DMS53 (cell line): Measurements from ENCODE around the gene PGBD2.
"Not testable (repeated sequence)": the region's sequence is repeated elsewhere in the genome, so short reads cannot be mapped to it uniquely, and the experiment has no call there.

Experiments
- DNase-seq: peaks from one replicate; lab custom pipeline; 2025; lab: John Stamatoyannopoulos, UW

Gene PGBD2, protein sequence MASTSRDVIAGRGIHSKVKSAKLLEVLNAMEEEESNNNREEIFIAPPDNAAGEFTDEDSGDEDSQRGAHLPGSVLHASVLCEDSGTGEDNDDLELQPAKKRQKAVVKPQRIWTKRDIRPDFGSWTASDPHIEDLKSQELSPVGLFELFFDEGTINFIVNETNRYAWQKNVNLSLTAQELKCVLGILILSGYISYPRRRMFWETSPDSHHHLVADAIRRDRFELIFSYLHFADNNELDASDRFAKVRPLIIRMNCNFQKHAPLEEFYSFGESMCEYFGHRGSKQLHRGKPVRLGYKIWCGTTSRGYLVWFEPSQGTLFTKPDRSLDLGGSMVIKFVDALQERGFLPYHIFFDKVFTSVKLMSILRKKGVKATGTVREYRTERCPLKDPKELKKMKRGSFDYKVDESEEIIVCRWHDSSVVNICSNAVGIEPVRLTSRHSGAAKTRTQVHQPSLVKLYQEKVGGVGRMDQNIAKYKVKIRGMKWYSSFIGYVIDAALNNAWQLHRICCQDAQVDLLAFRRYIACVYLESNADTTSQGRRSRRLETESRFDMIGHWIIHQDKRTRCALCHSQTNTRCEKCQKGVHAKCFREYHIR

DNA sequence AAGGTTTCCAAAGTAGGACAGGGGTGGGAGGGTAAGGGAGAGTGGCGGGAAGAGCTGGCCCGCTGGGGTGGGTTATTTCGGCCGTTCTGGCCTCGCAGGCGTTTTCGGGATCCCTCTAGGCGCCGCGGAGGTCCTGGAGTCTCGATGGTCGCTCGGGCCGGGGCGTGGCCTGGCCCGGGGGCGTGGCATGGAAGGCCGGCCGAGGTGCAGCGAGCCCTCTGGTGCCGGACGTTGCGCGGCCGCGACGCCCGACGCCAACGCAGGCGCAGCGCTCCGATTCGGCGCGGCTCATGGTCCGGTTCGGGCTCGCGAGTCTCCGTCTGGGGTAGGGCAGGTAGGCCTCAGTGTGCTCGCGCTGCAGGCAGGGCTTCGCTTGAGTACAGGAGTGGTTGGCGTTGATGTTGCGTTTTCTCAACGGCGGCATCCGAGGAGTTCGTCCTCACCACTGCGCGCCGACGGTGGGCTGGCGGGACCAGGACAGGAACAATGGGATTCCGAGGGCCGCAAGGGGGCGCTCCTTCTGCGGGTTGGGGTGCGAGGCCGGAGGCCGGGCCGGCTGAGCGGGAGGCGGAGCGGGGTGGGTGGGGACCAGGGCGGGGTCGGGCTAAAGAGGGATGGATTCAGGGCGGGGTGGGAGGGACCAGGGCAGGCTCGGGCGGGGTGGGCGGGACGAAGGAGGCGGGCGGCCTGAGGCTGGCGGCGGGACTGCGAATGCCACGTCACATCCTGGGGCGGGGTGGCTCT lies at the start of gene PGBD2:
Gene PGBD2, plus strand, starts transcription at position 227 of the 744 bp plus-strand sequence. CDS start 7,628 bp downstream, outside the sequence.
- DNase-seq: peak; percentile 95

DNA sequence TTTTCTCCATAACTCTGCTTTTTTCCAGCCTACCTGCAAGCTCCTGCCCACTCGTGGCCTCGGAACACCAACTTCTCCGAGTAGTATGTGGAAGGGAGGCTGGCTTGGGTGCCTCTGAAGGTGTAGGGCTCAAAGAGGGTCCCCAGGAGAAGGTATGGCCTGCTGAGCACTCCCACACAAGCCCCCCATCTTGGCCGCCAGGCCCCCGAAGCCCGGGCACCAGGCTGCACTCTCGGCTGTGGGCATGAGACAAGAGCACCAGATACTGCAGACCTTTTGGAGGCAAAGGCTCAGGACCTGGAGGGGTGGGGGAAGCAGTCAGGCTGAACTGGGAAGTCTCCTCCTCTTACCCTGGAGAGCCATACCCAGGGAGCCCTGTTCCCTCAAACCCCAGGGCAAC lies 48.8 kb upstream of the PGBD2 start:
- peak; percentile 25 for DNase-seq

DNA sequence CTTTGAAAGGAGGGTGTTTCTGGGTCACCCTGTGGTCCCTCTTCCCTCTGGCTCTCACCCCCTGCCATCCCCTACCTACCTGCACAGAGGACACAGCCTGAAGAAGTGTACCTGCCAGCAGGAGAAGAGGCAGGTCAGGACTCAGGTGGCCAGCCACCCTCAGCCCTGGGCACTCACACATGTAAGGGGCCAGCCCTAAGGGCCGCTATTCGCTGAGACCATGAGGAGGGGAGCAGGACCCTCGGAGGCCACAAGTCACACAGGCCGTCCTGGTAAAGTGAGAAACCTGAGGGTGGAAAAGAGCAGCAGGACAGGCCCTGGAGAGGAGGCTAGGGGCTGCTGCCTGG lies 48.3 kb upstream of the PGBD2 start:
- no peak for DNase-seq

DNA sequence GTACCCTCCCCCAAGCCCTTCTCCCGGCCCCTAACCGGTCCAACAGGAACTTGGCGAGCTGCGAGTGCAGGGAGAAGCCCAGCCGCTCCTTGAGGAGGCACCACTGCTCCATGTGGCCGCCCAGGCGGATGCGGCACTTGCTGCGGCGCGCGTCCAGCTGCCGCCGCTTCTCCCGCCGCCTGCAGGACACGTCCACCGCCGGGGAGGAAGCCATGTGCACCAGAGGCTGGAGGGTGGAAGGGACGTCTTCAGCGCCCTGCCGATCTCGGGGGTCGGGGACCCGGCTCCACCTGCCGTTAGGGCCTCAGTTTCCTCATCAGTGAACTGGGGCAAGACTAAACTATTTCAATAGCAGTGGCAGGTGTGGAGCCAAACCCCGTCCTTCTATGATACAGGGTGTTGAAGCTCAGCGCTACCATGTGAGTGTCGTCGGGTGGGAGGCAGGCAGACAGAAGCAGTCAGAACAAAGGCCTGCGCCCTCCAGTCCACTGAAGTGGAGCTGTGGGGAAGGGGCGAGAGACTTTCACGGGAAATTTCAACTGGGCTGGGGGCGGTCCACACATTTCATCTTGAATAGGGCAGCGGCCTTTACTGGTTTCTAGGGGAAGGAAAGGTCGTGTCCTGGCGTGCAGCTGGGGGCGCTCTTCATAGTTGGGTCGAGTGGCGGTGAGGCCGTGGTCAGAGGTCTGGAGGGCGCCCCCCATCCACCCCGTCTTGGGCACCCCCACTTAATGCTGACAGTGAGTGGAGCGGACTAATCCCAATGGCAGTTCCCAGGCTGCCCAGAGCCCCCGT lies 47.7 kb upstream of the PGBD2 start:
- DNase-seq: peak; percentile 93

DNA sequence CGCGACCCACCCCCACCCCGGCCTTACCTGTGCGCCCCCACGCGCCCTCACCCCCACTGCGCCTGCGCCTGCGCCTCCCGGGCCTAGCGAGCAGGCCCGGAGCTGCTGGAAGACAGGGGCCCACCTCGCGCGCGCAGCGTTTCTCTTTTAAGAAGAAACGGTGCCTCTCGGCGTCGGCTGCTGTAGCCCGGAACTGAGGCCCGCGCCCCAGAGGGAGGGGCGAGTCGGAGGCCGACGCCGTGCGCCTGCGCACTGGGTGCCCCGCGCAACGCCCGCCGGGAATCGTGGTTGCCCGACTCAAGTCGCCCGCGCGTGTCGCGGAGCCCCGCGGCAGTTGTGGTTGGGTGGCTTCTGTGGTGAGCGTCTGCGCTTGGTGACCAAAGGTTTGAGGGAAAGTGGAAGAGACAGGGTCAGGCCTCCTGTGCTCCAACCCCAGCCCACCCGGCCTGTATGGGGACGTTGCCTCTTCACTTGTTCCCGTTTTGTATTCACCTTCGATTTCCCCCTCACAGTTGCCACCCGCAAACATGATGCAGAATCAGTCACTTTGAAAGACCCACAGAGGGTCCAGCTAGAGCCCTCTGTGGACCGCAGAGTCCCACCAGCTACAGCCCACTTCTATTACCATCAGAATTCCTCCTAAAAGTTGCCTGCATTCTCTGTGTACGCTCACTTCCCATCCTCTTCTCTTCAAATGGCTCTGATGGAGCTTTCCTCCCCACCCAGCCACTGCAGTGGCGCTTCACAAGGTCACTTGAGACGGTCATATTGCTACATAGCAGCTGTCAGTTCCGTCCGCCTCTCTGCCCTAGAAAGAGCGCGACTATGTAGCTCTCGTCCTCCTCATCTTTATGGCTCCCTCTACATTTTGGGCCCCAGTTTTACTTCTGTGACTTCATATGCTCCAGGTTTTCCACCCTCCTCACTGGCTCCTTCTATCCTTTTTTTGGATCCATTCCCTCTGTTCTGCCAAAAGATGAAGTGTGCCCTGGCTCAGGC lies 46.8 kb upstream of the PGBD2 start, which contains the start of gene ZNF692:
Gene ZNF692, minus strand, starts transcription at position 195 of the 999 bp plus-strand sequence. CDS start 776 bp downstream, outside the sequence.
- peak; percentile 99 for DNase-seq

DNA sequence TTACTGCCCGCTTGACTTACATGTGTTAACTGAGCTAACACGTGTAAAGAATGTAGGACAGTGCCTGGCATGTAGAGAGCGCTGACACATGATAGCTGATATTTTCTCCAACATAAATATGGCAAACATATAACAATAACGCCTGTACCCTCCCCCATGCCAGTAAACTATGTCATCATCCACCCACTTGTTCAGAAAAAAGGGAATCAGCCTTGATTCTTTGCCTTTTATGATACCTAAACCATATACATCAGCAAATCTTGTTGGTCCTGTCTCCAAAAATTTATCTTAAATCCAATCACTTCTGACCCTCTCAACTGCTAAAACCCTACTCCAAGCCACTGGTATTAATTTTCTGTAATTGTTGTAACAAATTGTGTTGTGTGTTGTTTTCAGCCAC lies 46.0 kb upstream of the PGBD2 start:
- peak; percentile 38 for DNase-seq

DNA sequence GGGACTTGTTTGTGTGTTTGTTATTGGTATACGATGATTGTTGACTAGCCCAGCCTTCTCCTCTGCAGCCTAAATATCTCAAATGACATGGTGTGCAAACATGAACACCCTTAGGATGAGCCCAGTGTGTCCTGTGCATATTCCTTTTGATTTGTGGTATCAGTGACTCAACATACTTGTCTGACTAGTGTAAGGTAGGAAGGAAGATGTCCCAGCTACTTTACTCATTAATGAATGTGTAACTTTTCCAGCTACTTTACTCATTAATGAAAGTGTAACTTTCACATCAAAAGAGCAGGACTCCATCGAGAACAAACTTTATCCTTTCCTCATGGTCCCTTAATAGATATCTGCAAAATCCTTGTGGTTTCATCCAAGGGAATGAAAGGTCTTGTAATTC lies 44.4 kb upstream of the PGBD2 start:
- DNase-seq: no peak

DNA sequence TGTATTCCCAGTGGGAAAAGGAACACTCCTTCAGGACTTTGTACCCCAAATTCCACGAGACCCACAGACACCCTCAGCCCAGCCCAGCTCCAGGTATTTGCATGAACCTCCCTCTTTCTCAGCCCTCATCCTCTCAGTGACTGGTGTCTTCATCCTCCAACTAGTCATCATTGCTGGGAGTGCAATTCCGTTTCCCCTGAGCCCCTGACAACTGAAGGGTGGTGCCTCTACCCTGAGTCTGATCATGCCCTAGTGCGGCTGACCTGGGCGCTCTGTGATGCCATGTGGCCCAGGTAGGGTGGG lies 43.4 kb upstream of the PGBD2 start:
- no peak for DNase-seq

DNA sequence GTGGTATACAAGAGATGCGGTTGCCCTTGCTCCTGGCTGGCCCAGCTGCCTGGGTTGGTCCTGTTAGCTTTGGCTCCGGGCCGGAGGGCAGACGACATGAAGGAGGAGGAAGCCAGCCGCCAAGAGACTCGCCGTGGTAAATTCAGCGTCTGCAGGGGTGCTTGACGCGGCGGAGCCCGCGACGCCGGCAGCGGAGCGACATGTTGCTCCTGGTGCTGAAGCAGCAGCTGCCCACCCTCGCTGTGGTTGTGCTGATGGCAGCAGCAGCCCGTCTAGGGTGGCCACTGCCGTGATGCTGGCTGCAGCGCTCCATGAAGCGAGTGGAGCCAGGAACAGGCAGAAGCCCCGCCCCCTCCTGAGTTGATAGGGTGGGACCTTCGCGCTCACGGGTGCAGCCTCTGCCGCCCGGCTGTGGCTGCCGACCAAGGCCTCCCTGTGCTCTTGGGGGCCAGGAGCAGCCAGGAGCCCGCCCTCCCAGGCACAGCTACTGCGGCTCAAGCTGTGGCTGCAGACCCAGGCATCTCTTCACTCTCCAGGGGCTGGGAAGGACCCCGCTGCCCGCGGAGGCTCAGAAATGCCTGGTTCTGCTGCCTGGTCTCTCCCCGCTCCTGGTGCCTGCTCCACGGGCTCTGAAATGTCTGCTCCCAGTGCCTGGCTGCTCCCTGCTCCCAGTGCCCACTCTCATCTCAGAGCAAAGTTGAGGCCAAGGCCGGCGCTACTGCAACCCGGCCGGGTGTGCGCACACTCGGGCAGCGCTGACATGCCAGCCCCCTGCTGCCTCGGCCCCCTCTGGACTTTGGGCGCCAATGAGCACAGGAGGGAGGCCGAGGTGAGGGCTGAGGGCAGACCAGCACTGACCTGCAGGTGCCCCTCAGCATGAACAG lies 42.8 kb upstream of the PGBD2 start:
- DNase-seq: peak; percentile 88

DNA sequence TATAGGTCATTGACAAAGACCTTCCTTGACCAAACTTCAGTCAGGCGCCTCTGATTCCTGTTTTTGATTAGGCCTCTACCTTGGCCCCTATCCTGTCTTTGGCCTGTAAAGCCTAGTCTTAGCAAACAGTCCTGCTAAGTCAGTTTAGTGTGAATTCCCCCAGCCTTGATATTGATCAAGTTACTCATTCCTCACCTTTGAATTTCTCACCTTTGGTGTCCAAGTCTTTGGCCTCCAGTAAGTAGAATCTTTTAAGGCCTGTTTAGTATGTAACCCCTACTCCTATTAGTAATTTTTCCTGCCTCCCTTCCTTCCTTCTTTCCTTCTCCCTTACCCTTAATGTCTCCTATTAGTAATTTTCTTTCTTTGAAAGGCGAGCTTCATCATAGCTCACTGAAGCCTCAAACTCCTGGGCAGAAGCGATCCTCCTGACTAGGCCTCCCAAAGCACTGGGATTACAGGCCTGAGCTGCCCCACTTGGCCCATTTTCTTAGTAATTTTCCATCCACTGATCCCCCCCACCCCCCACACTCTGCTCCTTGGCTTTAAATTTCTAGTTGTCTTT lies 34.1 kb upstream of the PGBD2 start:
- no peak for DNase-seq

DNA sequence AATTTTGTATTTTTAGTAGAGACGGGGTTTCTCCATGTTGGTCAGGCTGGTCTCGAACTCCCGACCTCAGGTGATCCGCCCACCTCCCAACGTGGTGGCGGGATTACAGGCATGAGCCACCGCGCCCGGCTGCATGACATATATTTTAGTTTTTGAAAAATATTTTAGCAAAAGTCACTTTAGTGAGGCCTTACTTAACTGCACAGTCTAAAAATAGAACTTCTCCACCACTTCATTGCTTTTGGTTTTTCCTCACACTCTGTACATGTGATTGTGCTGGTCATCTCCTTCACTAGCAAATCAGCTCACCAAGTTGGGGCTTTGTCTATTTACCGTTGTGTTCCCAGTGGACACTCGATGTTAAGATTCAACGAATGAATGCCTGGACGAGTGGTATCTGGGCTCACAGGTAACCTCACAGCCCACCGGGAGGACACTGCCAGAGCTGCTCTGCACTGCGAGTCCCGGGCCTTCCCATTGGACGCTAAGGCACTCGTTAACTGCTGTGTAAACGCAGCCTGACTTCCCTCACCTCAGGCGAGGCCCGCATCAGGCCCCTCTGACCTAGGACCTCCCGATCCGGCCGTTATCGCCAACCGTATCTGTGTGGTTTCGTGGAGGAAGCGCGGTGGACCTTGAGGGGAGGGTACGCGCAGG lies 33.2 kb upstream of the PGBD2 start:
- DNase-seq: peak; percentile 94

DNA sequence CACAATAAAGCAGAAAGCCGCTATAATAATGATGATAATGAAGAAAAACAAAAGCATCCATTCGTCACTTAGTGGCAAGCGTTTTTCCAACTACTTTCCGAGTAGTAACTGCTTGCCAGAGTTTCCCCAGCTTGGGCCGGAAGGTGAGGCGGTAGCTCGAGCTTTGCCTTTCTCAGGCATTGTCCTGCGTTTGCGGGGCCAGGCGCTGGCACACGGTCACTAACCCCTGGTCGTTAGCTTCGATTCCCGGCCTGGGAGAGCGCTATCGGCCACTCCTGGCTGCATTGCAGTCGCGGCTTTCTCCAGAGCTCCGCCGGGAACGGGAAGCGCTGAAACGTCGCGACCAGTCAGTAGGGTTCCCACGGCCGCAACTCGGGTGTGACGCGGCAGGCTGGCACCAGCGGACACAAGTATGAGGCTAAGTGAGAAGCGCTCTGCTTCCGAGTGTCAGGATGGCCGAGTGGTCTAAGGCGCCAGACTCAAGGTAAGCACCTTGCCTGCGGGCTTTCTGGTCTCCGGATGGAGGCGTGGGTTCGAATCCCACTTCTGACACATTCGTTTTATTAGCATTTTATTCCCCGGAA lies 32.5 kb upstream of the PGBD2 start:
- peak; percentile 97 for DNase-seq

DNA sequence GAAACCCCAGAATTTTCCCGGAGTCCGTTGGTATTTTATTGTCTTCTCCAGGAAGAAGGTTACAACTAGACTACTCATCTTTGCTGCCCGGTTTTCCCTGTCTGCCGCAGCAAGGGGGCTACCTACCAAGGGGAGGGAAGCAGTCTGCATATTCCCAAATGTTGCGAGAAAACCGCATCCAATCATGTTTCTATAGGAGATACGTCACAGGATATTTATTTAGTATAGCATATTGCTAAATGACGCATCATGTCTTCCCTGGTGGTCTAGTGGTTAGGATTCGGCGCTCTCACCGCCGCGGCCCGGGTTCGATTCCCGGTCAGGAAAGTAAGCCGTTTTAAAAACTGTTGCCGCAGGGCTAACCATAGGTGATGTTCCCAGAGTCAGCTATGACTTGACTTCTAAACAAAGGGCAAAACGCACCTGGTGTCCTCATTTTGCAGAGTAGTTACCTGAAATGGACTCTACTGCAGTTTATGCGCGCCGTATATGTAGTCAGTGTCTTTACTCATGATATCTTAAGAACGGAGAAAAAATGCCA lies 32.0 kb upstream of the PGBD2 start:
- peak; percentile 96 for DNase-seq

DNA sequence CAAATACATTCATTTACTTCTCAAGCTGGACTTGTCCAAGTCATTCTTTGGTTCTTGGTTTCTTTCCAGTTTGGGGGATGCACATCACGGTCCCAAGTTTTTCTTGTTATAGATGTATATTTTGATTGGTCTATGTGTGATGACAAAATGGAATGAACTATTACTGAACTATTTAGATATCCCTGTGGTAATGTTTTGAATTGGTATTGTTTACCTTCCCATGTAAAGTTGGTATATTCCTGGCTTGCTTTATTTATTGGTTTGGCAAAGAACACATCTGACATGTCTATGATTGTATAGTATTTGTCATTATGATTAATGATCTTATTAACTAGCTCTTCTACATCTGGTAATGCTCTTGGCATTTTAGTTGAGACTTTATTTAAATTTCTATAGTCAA lies 24.8 kb upstream of the PGBD2 start:
- no peak for DNase-seq

DNA sequence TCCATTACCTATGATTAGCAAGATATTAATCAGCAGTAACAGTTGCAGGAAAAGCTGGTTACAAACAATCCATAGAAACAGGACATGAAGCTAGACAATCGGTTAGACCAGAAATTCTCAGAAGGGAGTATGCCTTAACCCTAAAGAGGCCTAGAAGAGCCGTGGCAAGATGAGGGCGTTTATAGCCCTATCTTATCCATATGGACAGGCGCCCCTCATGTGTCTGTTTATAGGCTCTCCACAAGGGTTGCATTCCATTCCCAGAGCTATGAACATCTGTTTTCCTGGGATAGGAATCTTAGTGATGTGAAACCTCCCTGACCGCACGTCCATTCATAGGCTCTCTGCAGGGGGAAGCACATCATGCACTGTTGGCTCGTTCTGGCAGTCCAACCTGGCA lies 23.6 kb upstream of the PGBD2 start:
- DNase-seq: not testable (repeated sequence)

DNA sequence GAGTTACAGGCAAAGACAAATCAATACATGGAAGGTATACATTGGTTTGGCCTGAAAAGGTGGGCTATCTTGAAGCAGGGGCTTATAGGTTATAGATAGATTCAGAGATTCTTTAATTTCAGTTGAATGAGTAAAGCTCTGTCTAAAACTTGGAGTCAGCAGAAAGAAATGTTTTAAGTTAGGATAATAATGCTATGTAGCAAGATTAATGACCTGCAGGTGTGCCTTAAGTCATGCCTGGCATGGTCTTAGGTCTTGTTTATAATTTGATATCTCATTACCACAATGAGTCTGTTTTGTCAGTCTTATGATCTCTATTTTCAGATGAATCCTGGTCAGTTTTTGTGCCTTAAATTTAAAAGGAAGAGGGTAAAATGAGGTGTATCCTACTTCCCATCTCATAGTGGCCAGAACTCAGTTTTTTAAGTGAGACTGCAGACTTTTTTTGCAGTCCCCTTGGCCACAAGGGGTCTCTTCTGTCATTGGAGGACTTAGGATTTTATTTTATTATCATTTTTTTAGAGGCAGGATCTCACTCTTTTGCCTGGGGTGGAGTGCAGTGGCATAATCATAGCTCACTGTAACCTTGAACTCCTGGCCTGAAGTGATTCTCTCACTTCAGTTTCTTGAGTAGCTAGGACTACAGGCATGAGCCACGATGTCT lies 21.3 kb upstream of the PGBD2 start:
- DNase-seq: no peak

DNA sequence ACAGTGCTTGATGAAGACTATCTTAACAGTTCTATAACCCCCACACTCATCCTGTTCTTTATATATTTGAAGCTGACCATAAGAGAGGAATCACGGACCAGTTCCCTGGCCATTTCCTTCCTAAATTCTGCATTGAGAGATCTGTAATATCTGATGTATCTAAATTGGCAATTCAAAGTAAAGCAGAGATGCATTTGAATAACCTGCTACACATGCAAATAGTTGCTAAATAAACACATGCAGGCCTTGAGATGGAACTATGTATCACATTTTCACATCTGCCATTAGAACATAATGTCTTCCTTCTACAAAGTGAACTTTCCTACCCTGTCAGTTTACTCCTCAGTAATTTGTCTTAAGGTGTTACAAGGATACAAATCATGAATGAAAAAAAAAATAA lies 20.4 kb upstream of the PGBD2 start:
- DNase-seq: no peak
